Stimulated activated CD4-positive, alpha-beta T cell treated with anti-CD3 and anti-CD28 coated beads, TNF-alpha, amount 100 ng/mL, for 4 hours (primary cell): ENCODE data around the gene CAMLG.
A peak's percentile ranks its signal among the peaks of the same experiment; 100 is the strongest.
"Not testable (repeated sequence)": the region's sequence is repeated elsewhere in the genome, so short reads cannot be mapped to it uniquely, and the experiment has no call there.

Experiments used
- DNase-seq, 3 experiments: peaks; one replicate each; pipeline ENCODE4 v3.0.0-alpha.2; 2020; ENCODE audit warnings: low read depth in 3 of 3

Gene CAMLG

GRCh38 chr5:134738133-134738962 lies at the start of gene CAMLG:
Gene CAMLG (plus strand): TSS chr5:134738548. CDS start chr5:134738621, 73 bp downstream.
- DNase-seq: peak; percentile 93 to 97 (median 95)

DNA sequence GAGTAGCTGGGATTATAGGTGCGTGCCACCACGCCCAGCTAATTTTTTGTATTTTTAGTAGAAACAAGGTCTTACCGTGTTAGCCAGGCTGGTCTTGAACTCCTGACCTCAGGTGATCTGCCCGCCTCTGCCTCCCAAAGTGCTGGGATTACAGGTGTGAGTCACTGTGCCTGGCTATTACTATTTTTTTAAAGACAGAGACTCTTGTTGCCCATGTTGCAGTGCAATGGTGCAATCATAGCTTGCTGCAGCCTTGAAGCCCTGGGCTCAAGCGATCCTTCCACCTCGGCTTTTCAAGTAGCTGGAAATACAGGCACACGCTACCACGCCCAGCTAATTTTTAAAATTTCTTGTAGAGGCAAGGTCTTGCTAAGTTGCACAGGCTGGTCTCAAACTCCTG lies 48.2 kb upstream of the CAMLG start:
- DNase-seq: not testable (repeated sequence)

GRCh38 chr5:134692722-134693121 lies 45.6 kb upstream of the CAMLG start:
- DNase-seq: no peak

GRCh38 chr5:134708301-134708700 lies 30.0 kb upstream of the CAMLG start:
- no peak for DNase-seq

GRCh38 chr5:134714120-134714519 lies 24.2 kb upstream of the CAMLG start:
- no peak for DNase-seq

- no peak for DNase-seq
These were observed 23.8 kb upstream of the CAMLG start for GRCh38 chr5:134714541-134714940.

GRCh38 chr5:134715466-134715865 lies 22.9 kb upstream of the CAMLG start:
- not testable (repeated sequence) for DNase-seq

- no peak for DNase-seq
These were observed 13.5 kb upstream of the CAMLG start for GRCh38 chr5:134724872-134725271.

DNA sequence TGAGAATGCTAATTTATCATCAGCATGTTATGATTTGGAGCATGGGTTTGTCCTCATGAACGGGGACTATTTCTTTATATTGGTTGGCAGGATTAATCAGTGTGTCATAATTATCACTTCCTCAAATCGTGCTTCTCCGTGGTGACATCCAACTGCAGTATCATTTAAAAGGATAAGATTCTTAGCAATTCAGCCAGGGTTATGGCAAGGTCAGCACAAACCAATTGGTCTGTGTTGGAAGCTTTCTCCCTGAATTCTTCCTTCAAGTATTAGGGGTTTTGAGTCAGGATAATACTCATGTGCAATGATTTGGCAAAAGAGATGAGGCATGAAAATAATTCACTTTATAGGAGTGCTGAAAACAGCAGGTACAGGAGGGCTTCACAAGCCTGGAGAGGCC lies 5.5 kb upstream of the CAMLG start:
- DNase-seq: no peak

DNA sequence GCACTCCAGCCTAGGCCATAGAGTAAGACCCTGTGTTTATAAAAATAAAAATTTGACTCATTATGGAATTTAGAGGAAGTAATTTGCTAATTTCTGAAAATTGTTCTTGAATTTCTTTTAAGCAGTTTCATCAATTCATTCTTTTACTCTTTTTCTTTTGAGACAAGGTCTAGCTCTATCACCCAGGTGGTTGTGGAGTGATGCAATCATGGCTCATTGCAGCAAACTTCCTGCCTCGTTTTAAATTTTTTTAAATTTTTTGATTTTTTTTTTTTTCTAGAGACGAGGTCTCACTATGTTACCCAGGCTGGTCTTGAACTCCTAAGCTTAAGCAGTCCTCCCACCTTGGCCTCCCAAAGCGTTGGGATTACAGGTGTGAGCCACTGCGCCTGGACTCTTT lies 3.1 kb upstream of the CAMLG start:
- no peak for DNase-seq

DNA sequence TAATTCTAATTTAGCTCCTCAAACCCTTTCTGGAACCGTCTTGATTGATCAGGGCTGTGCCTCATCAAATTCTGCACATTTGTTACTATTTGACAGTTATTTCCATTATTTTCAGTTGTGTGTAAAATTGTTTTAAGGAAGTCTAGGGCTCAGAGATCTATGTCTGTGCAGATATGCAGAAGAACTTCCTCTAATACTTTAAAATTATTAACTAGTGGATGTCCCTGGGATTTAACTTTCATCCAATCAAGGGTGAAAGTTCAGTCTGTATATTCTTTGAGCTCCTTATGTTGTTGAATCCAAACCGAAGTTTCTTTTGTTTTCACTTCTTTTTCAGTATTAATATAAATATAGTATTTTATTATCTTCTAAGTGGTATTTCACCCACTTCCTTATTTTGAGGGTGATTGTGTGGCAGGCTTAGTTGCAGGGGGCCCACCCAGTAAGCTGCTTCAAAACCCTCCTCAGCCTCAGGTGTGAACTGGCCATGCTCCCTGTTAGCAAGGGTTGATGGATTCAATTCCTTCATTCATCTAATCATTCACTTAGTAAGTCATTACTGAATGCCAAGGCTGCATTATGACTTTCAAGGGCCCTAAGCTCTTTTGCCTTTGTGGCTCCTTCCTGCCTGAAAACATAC lies 2.1 kb upstream of the CAMLG start:
- no peak for DNase-seq

DNA sequence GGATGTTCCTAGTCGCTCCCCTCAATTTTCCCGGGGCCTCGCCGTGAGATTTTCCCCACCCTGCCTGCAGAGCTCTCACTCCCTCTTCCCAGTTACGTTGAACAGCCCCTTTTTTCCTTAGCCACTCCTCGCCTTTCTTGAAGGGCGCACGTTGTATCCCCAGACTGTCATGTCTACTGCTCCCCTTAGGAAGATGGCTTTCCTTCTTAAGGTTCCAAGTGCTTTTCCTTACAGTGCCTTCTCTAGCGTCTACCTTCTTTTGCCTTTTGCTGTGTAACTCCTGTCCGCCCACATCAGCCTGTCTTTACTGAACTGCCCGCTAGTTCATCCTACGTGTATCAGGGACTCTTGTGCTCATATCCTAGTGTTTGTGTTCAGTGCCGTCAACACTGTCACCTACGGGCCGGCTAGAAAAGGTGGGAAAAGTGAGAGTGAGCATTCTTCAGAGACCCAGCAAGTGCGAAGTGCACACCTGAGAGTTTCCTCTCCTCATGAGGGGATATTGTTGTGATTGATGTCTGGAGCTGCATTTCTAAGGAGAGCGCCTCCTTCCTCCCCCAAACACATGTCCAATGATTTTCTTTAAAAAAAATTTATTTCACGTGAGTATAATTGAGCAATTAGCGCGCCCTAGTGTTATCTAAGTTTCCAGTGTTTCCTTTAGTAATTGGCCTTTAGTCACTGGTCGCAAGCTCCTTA lies 764 bp downstream of the CAMLG start:
- DNase-seq: peak in 1 of 3 experiments; percentile 8

GRCh38 chr5:134741052-134741451 lies 2.7 kb downstream of the CAMLG start:
- DNase-seq: no peak

GRCh38 chr5:134742134-134742533 lies 3.8 kb downstream of the CAMLG start:
- DNase-seq: no peak

GRCh38 chr5:134749415-134749814 lies 11.1 kb downstream of the CAMLG start:
- DNase-seq: no peak

- DNase-seq: no peak
These were observed 19.8 kb downstream of the CAMLG start for GRCh38 chr5:134758176-134758503.

DNA sequence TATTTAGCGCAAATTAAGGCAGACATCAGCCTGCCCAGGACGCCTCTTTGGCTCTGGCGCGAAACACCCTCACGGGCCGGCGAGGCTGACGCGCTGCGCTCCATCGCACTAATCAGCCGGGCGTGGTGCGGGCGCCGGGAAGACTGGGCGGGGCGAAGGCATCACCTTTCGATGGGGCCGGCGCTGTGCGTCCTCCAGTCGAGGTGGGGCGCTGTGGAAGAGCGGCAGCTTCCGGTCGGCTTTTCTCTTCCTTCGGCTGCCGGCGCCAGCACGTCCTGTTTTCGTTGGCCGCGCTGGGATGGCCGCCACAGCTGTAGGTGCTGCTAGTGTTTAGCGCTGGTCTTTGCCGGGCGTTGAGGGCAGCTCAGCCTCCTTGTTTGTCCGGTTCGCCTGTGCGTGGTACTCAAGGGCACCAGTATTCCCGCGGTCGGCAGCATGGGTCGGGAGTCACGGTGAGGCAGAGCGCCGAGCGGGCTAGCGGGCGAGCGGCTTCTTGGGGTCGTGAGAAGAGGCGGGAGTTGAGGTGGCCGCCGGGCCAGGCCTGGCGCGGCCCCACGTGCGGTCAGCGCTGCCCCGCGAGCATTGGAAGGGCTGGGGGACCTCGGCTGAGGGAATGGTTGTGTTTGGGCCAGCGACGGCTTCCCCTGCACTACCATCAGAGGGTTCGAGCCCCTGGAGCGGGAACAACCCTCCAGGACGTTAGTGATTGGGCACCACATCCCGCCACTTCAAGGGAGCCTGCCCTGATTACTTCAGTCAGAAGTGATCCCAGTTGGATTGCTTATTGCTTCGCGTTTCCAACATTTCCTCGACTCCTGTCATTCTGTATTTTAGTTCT lies 20.4 kb downstream of the CAMLG start, which contains the start of gene DDX46:
TSS of gene DDX46 (plus strand) at position 276 of the 838 bp plus-strand sequence. CDS start at position 436, 160 bp downstream.
- peak; percentile 81 to 89 (median 83) for DNase-seq

DNA sequence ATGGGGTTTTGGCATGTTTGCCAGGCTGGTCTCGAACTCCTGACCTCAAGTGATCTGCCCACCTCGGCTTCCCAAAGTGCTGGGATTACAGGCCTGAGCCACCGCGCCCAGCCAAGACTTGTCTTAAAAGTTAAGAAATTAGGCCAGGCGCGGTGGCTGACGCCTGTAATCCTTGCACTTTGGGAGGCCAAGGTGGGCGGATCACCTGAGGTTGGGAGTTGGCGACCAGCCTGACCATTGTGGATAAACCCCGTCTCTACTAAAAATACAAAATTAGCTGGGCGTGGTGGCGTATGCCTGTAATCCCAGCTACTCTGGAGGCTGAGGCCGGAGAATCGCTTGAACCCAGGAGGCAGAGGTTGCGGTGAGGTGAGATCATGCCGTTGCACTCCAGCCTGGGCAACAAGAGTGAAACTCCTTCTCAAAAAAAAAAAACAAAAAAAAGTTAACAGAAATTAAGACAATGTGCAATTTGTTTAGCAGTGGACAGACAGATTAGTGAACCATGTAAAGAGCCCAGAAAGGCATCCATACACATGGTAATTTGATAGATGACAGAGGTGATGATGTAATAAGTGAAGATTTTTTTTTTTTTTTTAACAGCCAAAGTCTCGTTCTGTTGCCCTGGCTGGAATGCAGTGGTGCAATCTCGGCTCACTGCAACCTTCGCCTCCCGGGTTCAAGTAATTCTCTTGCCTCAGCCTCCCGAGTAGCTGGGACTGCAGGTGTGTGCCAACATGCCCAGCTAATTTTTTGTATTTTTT lies 29.4 kb downstream of the CAMLG start:
- not testable (repeated sequence) for DNase-seq

DNA sequence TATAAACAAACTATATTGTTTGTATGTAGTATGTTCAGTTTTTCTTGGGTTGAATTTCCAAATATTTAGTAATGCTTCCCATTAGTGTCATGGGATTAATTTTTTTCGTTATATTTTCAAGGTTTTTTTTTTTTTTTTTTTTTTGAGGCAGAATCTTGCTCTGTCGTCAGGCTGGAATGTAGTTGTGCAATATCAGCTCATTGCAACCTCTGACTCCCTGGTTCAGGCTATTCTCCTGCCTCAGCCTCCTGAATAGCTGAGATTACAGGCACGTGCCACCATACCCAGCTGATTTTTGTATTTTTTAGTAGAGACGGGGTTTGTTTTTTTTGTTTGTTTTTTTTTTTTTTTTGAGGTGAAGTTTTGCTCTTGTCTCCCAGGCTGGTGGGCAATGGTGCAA lies 30.9 kb downstream of the CAMLG start:
- DNase-seq: no peak

DNA sequence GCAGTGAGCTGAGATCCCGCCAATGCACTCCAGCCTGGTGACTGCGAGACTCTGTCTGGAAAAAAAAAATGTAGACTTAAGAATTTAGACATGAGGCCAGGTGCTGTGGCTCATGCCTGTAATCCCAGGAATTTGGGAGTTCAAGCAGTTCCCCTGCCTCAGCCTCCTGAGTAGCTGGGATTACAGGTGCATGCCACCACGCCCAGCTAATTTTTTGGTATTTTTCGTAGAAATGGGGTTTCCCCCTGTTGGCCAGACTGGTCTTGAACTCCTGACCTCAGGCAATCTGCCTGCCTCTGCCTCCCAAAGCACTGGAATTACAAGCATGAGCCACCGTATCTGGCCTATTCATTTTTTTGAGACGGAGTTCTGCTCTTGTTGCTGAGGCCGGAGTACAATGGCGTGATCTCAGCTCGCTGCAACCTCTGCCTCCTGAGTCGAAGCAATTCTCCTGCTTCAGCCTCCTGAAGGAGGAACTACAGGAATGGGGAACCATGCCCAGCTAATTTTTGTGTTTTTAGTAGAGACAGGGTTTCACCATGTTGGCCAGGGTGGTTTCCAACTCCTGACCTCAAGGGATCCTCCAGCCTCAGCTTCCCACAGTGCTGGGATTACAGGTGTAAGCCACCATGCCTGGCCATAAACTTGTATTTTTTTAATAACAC lies 34.2 kb downstream of the CAMLG start:
- DNase-seq: no peak
